SK-N-MC (cell line): ENCODE measurements around the gene MMP15.

Experiments used
- EZH2 ChIP-seq: fragments of 200-600 bp; sonication (generic); IDR thresholded peaks from one replicate; pipeline ENCODE4 v1.6.1; 2017; ENCODE audit warnings: antibody characterized with exemption
- FOXP2 ChIP-seq: optimal IDR thresholded peaks from 2 replicates; pipeline ENCODE3; 2011; ENCODE audit warnings: mild to moderate bottlenecking, moderate library complexity; ENCODE audit not compliant: insufficient read depth; ENCODE audit errors: extremely low read length, control extremely low read depth
- POLR2AphosphoS5 ChIP-seq: IDR thresholded peaks from 2 replicates; pipeline ENCODE4 v1.6.1; 2012; ENCODE audit warnings: mild to moderate bottlenecking, low read depth, low read length, borderline replicate concordance

DNA sequence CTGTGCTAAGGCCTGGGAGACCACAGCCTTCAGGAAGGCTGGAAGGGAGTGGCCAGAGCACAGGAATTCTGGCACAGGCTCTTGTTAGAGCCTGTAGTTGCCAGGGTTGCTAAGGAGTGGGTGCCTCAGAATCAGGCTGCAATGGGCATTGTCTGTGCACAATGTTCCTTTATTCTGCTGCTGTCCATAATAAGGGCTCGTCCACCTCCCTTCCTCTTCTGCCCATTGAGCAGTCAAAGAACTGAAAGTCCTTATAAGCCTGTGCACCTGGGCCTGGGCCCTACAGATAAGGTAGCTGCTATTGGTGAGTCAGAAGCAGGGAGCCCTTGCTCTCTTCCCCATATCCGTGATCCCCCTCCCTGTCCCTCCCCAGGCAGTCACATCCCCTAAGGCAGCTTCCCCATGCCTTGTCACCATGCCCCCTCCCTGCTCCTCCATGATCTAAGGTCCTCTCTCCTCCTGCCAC is 49.2 kb upstream of the MMP15 start:
- TF ChIP-seq POLR2AphosphoS5, result no peak
- TF ChIP-seq EZH2, result no peak
- no peak for TF ChIP-seq FOXP2
